Brain microvascular endothelial cell (primary cell): ENCODE measurements around the gene GTF2H4.
"Not testable (repeated sequence)": the region's sequence is repeated elsewhere in the genome, so short reads cannot be mapped to it uniquely, and the experiment has no call there.

ENCODE experiments used
- DNase-seq: peaks from one replicate; pipeline ENCODE4 v3.0.0-alpha.2; 2020
- H3K27ac ChIP-seq: fragments of 250-450 bp; sonication (Bioruptor Pico); 2 replicates; pipeline ENCODE4 v1.5.1; 2020; ENCODE audit warnings: mild to moderate bottlenecking, moderate library complexity
- H3K27me3 ChIP-seq: fragments of 250-450 bp; sonication (Bioruptor Pico); replicated peaks from 2 replicates; pipeline ENCODE4 v1.5.1; 2020; ENCODE audit warnings: mild to moderate bottlenecking
- H3K36me3 ChIP-seq: fragments of 250-450 bp; sonication (Bioruptor Pico); replicated peaks from 2 replicates; pipeline ENCODE4 v1.5.1; 2020; ENCODE audit warnings: mild to moderate bottlenecking
- H3K4me3 ChIP-seq: 2 replicates; pipeline ENCODE4 v1.5.1; 2011; ENCODE audit warnings: low read depth, mild to moderate bottlenecking, control low read depth, low read length, moderate library complexity
- in situ Hi-C: cut with HindIII; loops from 2 replicates; pipeline ENCODE4 v1.10.0; 2017; ENCODE audit warnings: low sequenced_read_pairs, low pct_ligation_motif_present
- TF ChIP-seq, protein P1 (sequence below): IDR thresholded peaks from 2 replicates; pipeline ENCODE4 v1.5.1; 2011; ENCODE audit warnings: low read depth, mild to moderate bottlenecking, moderate library complexity, low read length, control low read depth, inconsistent platforms; ENCODE audit errors: missing control alignments

Gene GTF2H4

DNA sequence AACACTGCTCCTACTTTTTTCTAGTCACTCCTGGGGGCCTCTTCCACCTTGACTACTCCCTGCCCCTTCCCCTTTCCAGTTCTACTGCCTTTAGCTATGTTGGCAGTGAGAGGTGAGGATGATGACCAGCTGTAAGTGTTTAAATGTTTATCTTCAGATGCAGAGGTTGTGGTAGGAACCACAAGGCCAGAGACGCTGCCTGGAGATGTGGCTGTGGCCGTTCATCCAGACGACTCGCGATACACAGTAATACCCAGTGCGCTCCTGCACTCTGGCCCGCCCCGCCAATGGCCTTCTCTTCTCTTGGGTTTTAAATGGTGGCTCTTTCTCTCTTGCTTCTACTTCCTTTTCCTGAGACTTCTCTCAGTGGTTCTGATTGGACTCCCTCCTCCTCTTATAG lies 10.7 kb downstream of the GTF2H4 start:
- H3K4me3 ChIP-seq = no peak overlapping the region
- H3K27me3 ChIP-seq = no peaks in the 10 kb centered on the region
- no peak for DNase-seq
- peaks cover 30% of the 10 kb centered on the region for H3K36me3 ChIP-seq
- in situ Hi-C loops = no loop called here
- H3K27ac ChIP-seq = no peak overlapping the region
- TF ChIP-seq, protein P1, sequence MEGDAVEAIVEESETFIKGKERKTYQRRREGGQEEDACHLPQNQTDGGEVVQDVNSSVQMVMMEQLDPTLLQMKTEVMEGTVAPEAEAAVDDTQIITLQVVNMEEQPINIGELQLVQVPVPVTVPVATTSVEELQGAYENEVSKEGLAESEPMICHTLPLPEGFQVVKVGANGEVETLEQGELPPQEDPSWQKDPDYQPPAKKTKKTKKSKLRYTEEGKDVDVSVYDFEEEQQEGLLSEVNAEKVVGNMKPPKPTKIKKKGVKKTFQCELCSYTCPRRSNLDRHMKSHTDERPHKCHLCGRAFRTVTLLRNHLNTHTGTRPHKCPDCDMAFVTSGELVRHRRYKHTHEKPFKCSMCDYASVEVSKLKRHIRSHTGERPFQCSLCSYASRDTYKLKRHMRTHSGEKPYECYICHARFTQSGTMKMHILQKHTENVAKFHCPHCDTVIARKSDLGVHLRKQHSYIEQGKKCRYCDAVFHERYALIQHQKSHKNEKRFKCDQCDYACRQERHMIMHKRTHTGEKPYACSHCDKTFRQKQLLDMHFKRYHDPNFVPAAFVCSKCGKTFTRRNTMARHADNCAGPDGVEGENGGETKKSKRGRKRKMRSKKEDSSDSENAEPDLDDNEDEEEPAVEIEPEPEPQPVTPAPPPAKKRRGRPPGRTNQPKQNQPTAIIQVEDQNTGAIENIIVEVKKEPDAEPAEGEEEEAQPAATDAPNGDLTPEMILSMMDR = no peak

- H3K27me3 ChIP-seq = no peaks in the 10 kb centered on the region
Measured at GRCh38 chr6:30922447-30922852, 14.4 kb downstream of the GTF2H4 start.

GRCh38 chr6:30924040-30924627 lies 16.1 kb downstream of the GTF2H4 start:
- peaks cover 36% of the 10 kb centered on the region for H3K36me3 ChIP-seq
- H3K4me3 ChIP-seq, in situ Hi-C loops, H3K27ac ChIP-seq, H3K27me3 ChIP-seq, DNase-seq: not testable (repeated sequence)

More at GRCh38 chr6:30922447-30922852, 14.4 kb downstream of the GTF2H4 start:
- Histone ChIP-seq H3K27ac (no peak overlapping the region), H3K36me3 (peaks cover 38% of the 10 kb centered on the region), H3K4me3 (no peak overlapping the region)
- TF ChIP-seq, protein P1 = no peak
- no peak for DNase-seq
- in situ Hi-C loops = no loop called here

- no peak overlapping the region for H3K4me3 ChIP-seq
- no peaks in the 10 kb centered on the region for H3K27me3 ChIP-seq
- no peak for DNase-seq
- H3K27ac ChIP-seq = no peak overlapping the region
- peaks cover 24% of the 10 kb centered on the region for H3K36me3 ChIP-seq
- in situ Hi-C loops = no loop called here
- TF ChIP-seq, protein P1 = no peak
Measured at GRCh38 chr6:30926644-30927043, 18.6 kb downstream of the GTF2H4 start.

DNA sequence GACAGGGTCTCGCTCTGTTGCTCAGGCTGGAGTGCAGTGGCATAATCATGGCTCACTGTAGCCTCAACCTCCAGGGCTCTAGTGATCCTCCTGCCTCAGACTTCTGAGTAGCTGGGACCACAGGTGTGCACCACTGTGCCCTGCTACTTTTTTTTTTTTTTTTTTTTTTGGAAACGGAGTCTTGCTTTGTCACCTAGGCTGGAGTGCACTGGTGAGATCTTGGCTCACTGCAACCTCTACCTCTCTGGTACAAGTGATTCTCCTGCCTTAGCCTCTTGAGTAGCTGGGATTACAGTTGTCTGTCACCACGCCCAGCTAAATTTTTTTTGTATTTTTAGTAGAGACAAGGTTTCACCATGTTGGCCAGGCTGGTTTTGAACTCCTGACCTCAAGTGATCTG lies 19.1 kb downstream of the GTF2H4 start:
- in situ Hi-C loops, H3K4me3 ChIP-seq, H3K27ac ChIP-seq, DNase-seq, H3K27me3 ChIP-seq: not testable (repeated sequence)
- H3K36me3 ChIP-seq = peaks cover 19% of the 10 kb centered on the region

- no peak overlapping the region for H3K4me3 ChIP-seq
- no peaks in the 10 kb centered on the region for H3K27me3 ChIP-seq
- H3K27ac ChIP-seq = no peak overlapping the region
- in situ Hi-C loops = no loop called here
- H3K36me3 ChIP-seq = peaks cover 7% of the 10 kb centered on the region
- no peak for DNase-seq
- TF ChIP-seq, protein P1 = no peak
Measured at GRCh38 chr6:30928677-30929076, 20.7 kb downstream of the GTF2H4 start.

GRCh38 chr6:30930506-30930905 lies 22.5 kb downstream of the GTF2H4 start:
- H3K4me3 ChIP-seq = no peak overlapping the region
- TF ChIP-seq, protein P1 = no peak
- H3K27ac ChIP-seq = no peak overlapping the region
- H3K36me3 ChIP-seq = peaks cover 7% of the 10 kb centered on the region
- no peak for DNase-seq
- H3K27me3 ChIP-seq = no peaks in the 10 kb centered on the region
- in situ Hi-C loops = no loop called here
